H9 (cell line): ENCODE data around the gene AK5. TPM values are rescaled to one million over a fixed set of nuclear protein-coding genes. Genes with fewer than 3 reads are reported as not detected.

Experiments used
- DNase-seq: peaks from one replicate; pipeline ENCODE4 v3.0.0-alpha.2; 2017
- H2AFZ ChIP-seq: one replicate; pipeline ENCODE4 v1.6.1; 2013; ENCODE audit warnings: mild to moderate bottlenecking, low read length, control low read depth, moderate library complexity
- H2AK5ac ChIP-seq: 2 replicates; pipeline ENCODE4 v1.6.1; 2013; ENCODE audit warnings: low read length, control low read depth, mixed read lengths; ENCODE audit not compliant: insufficient read length
- H2BK120ac ChIP-seq: one replicate; pipeline ENCODE4 v1.6.1; 2013; ENCODE audit warnings: low read depth, mild to moderate bottlenecking, low read length, control low read depth, inconsistent platforms; ENCODE audit not compliant: poor library complexity, severe bottlenecking
- H2BK12ac ChIP-seq: 2 replicates; pipeline ENCODE4 v1.6.1; 2013; ENCODE audit warnings: low read length, control low read depth, mixed read lengths, low read depth; ENCODE audit not compliant: insufficient read length
- H2BK15ac ChIP-seq: 2 replicates; pipeline ENCODE4 v1.6.1; 2013; ENCODE audit warnings: low read depth, low read length, control low read depth
- H2BK20ac ChIP-seq: one replicate; pipeline ENCODE4 v1.6.1; 2013; ENCODE audit warnings: low read depth, mild to moderate bottlenecking, low read length, control low read depth, inconsistent platforms; ENCODE audit not compliant: poor library complexity, severe bottlenecking
- H2BK5ac ChIP-seq: 2 replicates; pipeline ENCODE4 v1.6.1; 2013; ENCODE audit warnings: low read length, control low read depth, mixed read lengths; ENCODE audit not compliant: insufficient read length
- H3K14ac ChIP-seq: 2 replicates; pipeline ENCODE4 v1.6.1; 2013; ENCODE audit warnings: low read length, control low read depth; ENCODE audit not compliant: insufficient read depth
- H3K18ac ChIP-seq: 2 replicates; pipeline ENCODE4 v1.6.1; 2013; ENCODE audit warnings: low read depth, mild to moderate bottlenecking, mixed read lengths, low read length, control low read depth; ENCODE audit not compliant: insufficient read length
- H3K23ac ChIP-seq: 2 replicates; pipeline ENCODE4 v1.6.1; 2013; ENCODE audit warnings: low read length, control low read depth, mixed read lengths, low read depth; ENCODE audit not compliant: insufficient read length
- H3K23me2 ChIP-seq: 2 replicates; pipeline ENCODE4 v1.6.1; 2013; ENCODE audit warnings: low read depth, mild to moderate bottlenecking, mixed read lengths, low read length, control low read depth; ENCODE audit not compliant: insufficient read length, poor library complexity, severe bottlenecking
- H3K27ac ChIP-seq: 2 replicates; pipeline ENCODE4 v1.5.1; 2013; ENCODE audit warnings: low read length, control low read depth, mixed read lengths, low read depth; ENCODE audit not compliant: insufficient read length
- H3K27me3 ChIP-seq: 2 replicates; pipeline ENCODE4 v1.6.1; 2013; ENCODE audit warnings: low read length, control low read depth, inconsistent platforms; ENCODE audit not compliant: insufficient read depth
- H3K4ac ChIP-seq: 2 replicates; pipeline ENCODE4 v1.6.1; 2013; ENCODE audit warnings: low read depth, mild to moderate bottlenecking, control low read depth, inconsistent platforms, low read length, moderate library complexity
- H3K4me1 ChIP-seq: 2 replicates; pipeline ENCODE4 v1.6.1; 2013; ENCODE audit warnings: low read length, control low read depth, inconsistent platforms; ENCODE audit not compliant: insufficient read depth
- H3K4me2 ChIP-seq: 2 replicates; pipeline ENCODE4 v1.6.1; 2013; ENCODE audit warnings: low read length, control low read depth, mixed read lengths; ENCODE audit not compliant: insufficient read length, insufficient read depth
- H3K56ac ChIP-seq: 2 replicates; pipeline ENCODE4 v1.6.1; 2013; ENCODE audit warnings: low read depth, mild to moderate bottlenecking, mixed read lengths, low read length, control low read depth; ENCODE audit not compliant: insufficient read length
- H3K79me1 ChIP-seq: 2 replicates; pipeline ENCODE4 v1.6.1; 2013; ENCODE audit warnings: low read depth, mild to moderate bottlenecking, moderate library complexity, low read length, control low read depth, inconsistent platforms; ENCODE audit not compliant: insufficient read depth, poor library complexity, severe bottlenecking
- H3K79me2 ChIP-seq: 2 replicates; pipeline ENCODE4 v1.6.1; 2013; ENCODE audit warnings: low read length, control low read depth, inconsistent platforms; ENCODE audit not compliant: insufficient read depth
- H3K9ac ChIP-seq: 2 replicates; pipeline ENCODE4 v1.6.1; 2013; ENCODE audit warnings: low read length, control low read depth, mixed read lengths; ENCODE audit not compliant: insufficient read length; ENCODE audit errors: extremely low read depth
- H3K9me3 ChIP-seq: one replicate; pipeline ENCODE4 v1.6.1; 2013; ENCODE audit warnings: low read depth, low read length, inconsistent platforms; ENCODE audit not compliant: control insufficient read depth
- H3T11ph ChIP-seq: one replicate; pipeline ENCODE4 v1.6.1; 2013; ENCODE audit warnings: mild to moderate bottlenecking, low read length, control low read depth, inconsistent platforms
- H4K20me1 ChIP-seq: one replicate; pipeline ENCODE4 v1.6.1; 2013; ENCODE audit not compliant: control insufficient read depth, insufficient read length, insufficient read depth
- H4K5ac ChIP-seq: 2 replicates; pipeline ENCODE4 v1.6.1; 2013; ENCODE audit warnings: low read depth, mild to moderate bottlenecking, mixed read lengths, low read length, control low read depth; ENCODE audit not compliant: insufficient read length
- H4K8ac ChIP-seq: replicated peaks from 2 replicates; pipeline ENCODE4 v1.6.1; 2013; ENCODE audit warnings: low read length, control low read depth, mixed read lengths, low read depth; ENCODE audit not compliant: insufficient read length
- H4K91ac ChIP-seq: 2 replicates; pipeline ENCODE4 v1.6.1; 2013; ENCODE audit warnings: low read depth, mild to moderate bottlenecking, moderate library complexity, mixed read lengths, low read length, control low read depth; ENCODE audit not compliant: insufficient read length
- H3K27ac Mint-ChIP-seq, 3 experiments: 2 replicates in 2 of 3; 3 replicates in 1 of 3; pipeline ENCODE4 v1.8.0; 2020 to 2021; ENCODE audit warnings: mixed read lengths in 3 of 3, mild to moderate bottlenecking in 1 of 3, moderate library complexity in 1 of 3
- H3K27me3 Mint-ChIP-seq: 2 replicates; pipeline ENCODE4 v1.8.0; 2021; ENCODE audit warnings: low read depth, mild to moderate bottlenecking, moderate library complexity, mixed read lengths
- H3K36me3 Mint-ChIP-seq, 3 experiments: 2 replicates in 2 of 3; 3 replicates in 1 of 3; pipeline ENCODE4 v1.8.0; 2020 to 2021; ENCODE audit warnings: low read depth in 3 of 3, mixed read lengths in 3 of 3; ENCODE audit not compliant: insufficient read depth in 1 of 3
- H3K4me1 Mint-ChIP-seq, 2 experiments: 2 replicates each; pipeline ENCODE4 v1.8.0; 2020; ENCODE audit warnings: mixed read lengths in 2 of 2
- H3K4me3 Mint-ChIP-seq, 2 experiments: 2 replicates in 1 of 2; 3 replicates in 1 of 2; pipeline ENCODE4 v1.8.0; 2020 to 2021; ENCODE audit warnings: mild to moderate bottlenecking in 2 of 2, mixed read lengths in 2 of 2, moderate library complexity in 1 of 2
- H3K9me3 Mint-ChIP-seq, 2 experiments: 2 replicates in 1 of 2; 3 replicates in 1 of 2; pipeline ENCODE4 v1.8.0; 2020; ENCODE audit warnings: mild to moderate bottlenecking in 2 of 2, mixed read lengths in 2 of 2, moderate library complexity in 1 of 2
- WGBS: extraction: QIAGEN DNeasy Blood & Tissue Kit; methylation state at CpG from one replicate; pipeline ENCODE4 v1.1.7; 2013; ENCODE audit warnings: missing lambda C conversion rate, low lambda C conversion rate, mixed read lengths; ENCODE audit not compliant: insufficient read length; ENCODE audit errors: extremely low coverage; 5-methylcytosine and 5-hydroxymethylcytosine counted together
- total RNA-seq: library from RNA; stranded (reverse); gene quantifications from 2 replicates; pipeline ENCODE4 v1.2.1, GENCODE V29; 2021
- TF ChIP-seq, protein P1 (sequence below): fragments of 200-600 bp; sonication (generic); conservative IDR thresholded peaks from 3 replicates; pipeline ENCODE4 v1.8.0; 2021; ENCODE audit warnings: antibody characterized with exemption, mild to moderate bottlenecking

AK5 gene
- total RNA-seq, 1 experiment from 2014 or later: 2.5 TPM

DNA sequence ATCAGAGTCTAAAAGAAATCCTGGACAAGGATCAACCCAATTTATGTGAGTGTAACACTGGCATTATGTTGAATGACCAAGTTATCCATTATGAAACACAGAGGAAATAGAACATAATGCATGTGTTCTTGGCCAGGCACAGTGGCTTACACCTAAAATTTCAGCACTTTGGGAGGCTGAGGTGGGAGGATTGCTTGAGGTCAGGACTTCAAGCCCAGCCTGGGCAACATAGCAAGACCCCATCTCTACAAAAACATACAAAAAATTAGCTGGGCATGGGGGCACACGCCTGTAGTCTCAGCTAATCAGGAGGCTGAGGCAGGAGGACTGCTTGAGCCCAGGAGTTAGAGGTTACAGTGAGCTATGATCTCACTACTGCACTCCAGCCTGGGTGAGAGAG is 270.8 kb downstream of the AK5 start:
- H3K4ac ChIP-seq: no peak overlapping the region
- no CpG with 5 or more reads among the region's 1 CpG for WGBS
- H3K23me2 ChIP-seq: no peaks in the 10 kb centered on the region
- no peaks in the 10 kb centered on the region for H3K9me3 ChIP-seq
- no peak overlapping the region for H2BK20ac ChIP-seq
- no peak overlapping the region for H3K27ac ChIP-seq
- no peak overlapping the region for H3K4me2 ChIP-seq
- no peak overlapping the region for H3K18ac ChIP-seq
- H3K79me2 ChIP-seq: no peaks in the 10 kb centered on the region
- H3K56ac ChIP-seq: no peak overlapping the region
- H3K14ac ChIP-seq: no peak overlapping the region
- H2BK120ac ChIP-seq: no peak overlapping the region
- H3K36me3 Mint-ChIP-seq: no peaks in the 10 kb centered on the region
- H3K9me3 Mint-ChIP-seq: no peaks in the 10 kb centered on the region
- no peak overlapping the region for H3K23ac ChIP-seq
- no peak overlapping the region for H2AK5ac ChIP-seq
- no peak overlapping the region for H3T11ph ChIP-seq
- no peak for DNase-seq
- no peaks in the 10 kb centered on the region for H3K27me3 ChIP-seq
- H2AFZ ChIP-seq: no peak overlapping the region
- TF ChIP-seq, protein P1, sequence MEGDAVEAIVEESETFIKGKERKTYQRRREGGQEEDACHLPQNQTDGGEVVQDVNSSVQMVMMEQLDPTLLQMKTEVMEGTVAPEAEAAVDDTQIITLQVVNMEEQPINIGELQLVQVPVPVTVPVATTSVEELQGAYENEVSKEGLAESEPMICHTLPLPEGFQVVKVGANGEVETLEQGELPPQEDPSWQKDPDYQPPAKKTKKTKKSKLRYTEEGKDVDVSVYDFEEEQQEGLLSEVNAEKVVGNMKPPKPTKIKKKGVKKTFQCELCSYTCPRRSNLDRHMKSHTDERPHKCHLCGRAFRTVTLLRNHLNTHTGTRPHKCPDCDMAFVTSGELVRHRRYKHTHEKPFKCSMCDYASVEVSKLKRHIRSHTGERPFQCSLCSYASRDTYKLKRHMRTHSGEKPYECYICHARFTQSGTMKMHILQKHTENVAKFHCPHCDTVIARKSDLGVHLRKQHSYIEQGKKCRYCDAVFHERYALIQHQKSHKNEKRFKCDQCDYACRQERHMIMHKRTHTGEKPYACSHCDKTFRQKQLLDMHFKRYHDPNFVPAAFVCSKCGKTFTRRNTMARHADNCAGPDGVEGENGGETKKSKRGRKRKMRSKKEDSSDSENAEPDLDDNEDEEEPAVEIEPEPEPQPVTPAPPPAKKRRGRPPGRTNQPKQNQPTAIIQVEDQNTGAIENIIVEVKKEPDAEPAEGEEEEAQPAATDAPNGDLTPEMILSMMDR: no peak
- no peak overlapping the region for H2BK15ac ChIP-seq
- no peak overlapping the region for H3K9ac ChIP-seq
- H4K91ac ChIP-seq: no peak overlapping the region
- no peak overlapping the region for H2BK12ac ChIP-seq
- H3K4me1 Mint-ChIP-seq: peaks cover 5 to 10% of the 10 kb centered on the region in 2 experiments; a peak in 3 of 4 replicates
- H3K27ac Mint-ChIP-seq: no peak overlapping the region
- H3K27me3 Mint-ChIP-seq: no peaks in the 10 kb centered on the region
- H3K4me1 ChIP-seq: no peaks in the 10 kb centered on the region
- H3K4me3 Mint-ChIP-seq: no peak overlapping the region
- no peaks in the 10 kb centered on the region for H3K79me1 ChIP-seq
- no peak overlapping the region for H2BK5ac ChIP-seq
- no peaks in the 10 kb centered on the region for H4K20me1 ChIP-seq
- no peak overlapping the region for H4K8ac ChIP-seq
- no peak overlapping the region for H4K5ac ChIP-seq
